ENCODE results near the gene ABITRAM.
"Not testable (repeated sequence)": the region's sequence is repeated elsewhere in the genome, so short reads cannot be mapped to it uniquely, and the experiment has no call there.

- not testable (repeated sequence) for TF ChIP-seq CTCF, POLR2A, EP300 (IDR thresholded peaks at IDR 0.05)
Measured at GRCh38 chr9:108920401-108920800, 13.8 kb upstream of the ABITRAM start.

Measured in ovary (tissue), 3 donors.